CD4-positive, alpha-beta memory T cell (primary cell): Measurements from ENCODE around the gene TMPRSS15. TPM values are rescaled to one million over a fixed set of nuclear protein-coding genes. Genes with fewer than 3 reads are reported as not detected.

Experiments used
- CTCF ChIA-PET: fragments of 350-600 bp; sonication (Branson Sonifier 250); formaldehyde crosslinking; loops from one replicate; lab custom pipeline; 2021; ENCODE audit warnings: inconsistent platforms; ENCODE audit not compliant: partially characterized antibody; lab: Charles Lee
- POLR2A ChIA-PET: fragments of 350-600 bp; sonication (Branson Sonifier 250); formaldehyde crosslinking; loops from one replicate; lab custom pipeline; 2021; ENCODE audit not compliant: partially characterized antibody; lab: Charles Lee
- DNase-seq, 5 donors: peaks; one replicate each; pipeline versions ENCODE4 v3.0.0 to v3.0.0-alpha.2; 2020 to 2022; ENCODE audit warnings: mixed read lengths in 1 of 5
- H3K27ac ChIP-seq: one replicate; pipeline ENCODE4 v1.7.0; 2013; ENCODE audit warnings: low read depth, low read length
- H3K27me3 ChIP-seq: 2 replicates; pipeline ENCODE4 v1.7.0; 2013; ENCODE audit warnings: mild to moderate bottlenecking, low read length, moderate library complexity; ENCODE audit not compliant: insufficient read depth
- H3K36me3 ChIP-seq: 2 replicates; pipeline ENCODE4 v1.7.0; 2013; ENCODE audit warnings: mild to moderate bottlenecking, low read length, moderate library complexity; ENCODE audit not compliant: insufficient read depth
- H3K4me1 ChIP-seq: 2 replicates; pipeline ENCODE4 v1.7.0; 2013; ENCODE audit warnings: mild to moderate bottlenecking, low read length, moderate library complexity; ENCODE audit not compliant: insufficient read depth
- H3K4me3 ChIP-seq, 2 donors: one replicate each; pipeline ENCODE4 v1.7.0; 2013; ENCODE audit warnings: low read length in 2 of 2, mild to moderate bottlenecking in 1 of 2
- H3K9me3 ChIP-seq, 2 donors: one replicate each; pipeline ENCODE4 v1.7.0; 2013; ENCODE audit warnings: low read length in 2 of 2, control low read depth in 1 of 2; ENCODE audit not compliant: control insufficient read depth in 1 of 2
- H3K27ac Mint-ChIP-seq, 7 donors: one replicate each; pipeline ENCODE4 v1.8.0; 2020 to 2021; ENCODE audit warnings: mixed read lengths in 7 of 7, mild to moderate bottlenecking in 6 of 7, inconsistent platforms in 3 of 7, moderate library complexity in 3 of 7
- H3K27me3 Mint-ChIP-seq, 2 donors: one replicate each; pipeline ENCODE4 v1.8.0; 2020 to 2021; ENCODE audit warnings: mixed read lengths in 2 of 2
- H3K36me3 Mint-ChIP-seq, 2 donors: one replicate each; pipeline ENCODE4 v1.8.0; 2020 to 2021; ENCODE audit warnings: mixed read lengths in 2 of 2, inconsistent platforms in 1 of 2, mild to moderate bottlenecking in 1 of 2
- H3K4me1 Mint-ChIP-seq, 4 donors: one replicate each; pipeline ENCODE4 v1.8.0; 2020 to 2021; ENCODE audit warnings: mixed read lengths in 4 of 4, mild to moderate bottlenecking in 1 of 4
- H3K4me3 Mint-ChIP-seq, 8 donors: one replicate each; pipeline ENCODE4 v1.8.0; 2020 to 2021; ENCODE audit warnings: mixed read lengths in 8 of 8, mild to moderate bottlenecking in 7 of 8, moderate library complexity in 6 of 8, inconsistent platforms in 3 of 8
- H3K9me3 Mint-ChIP-seq, 8 donors: one replicate each; pipeline ENCODE4 v1.8.0; 2020 to 2021; ENCODE audit warnings: mixed read lengths in 8 of 8, mild to moderate bottlenecking in 5 of 8, inconsistent platforms in 3 of 8, moderate library complexity in 1 of 8
- intact Hi-C: fragments of 100-400 bp; cut with micrococcal nuclease; formaldehyde crosslinking; loops from one replicate; pipeline ENCODE4 v1.15.1; 2023
- polyA plus RNA-seq, 2 donors: library from polyadenylated mRNA; unstranded; fragments of 300-500 nt; fragmentation: Illumina TruSeq; gene quantifications; one replicate each; pipeline ENCODE4 v1.2.3, GENCODE V29; 2021
- total RNA-seq, 2 experiments: library from RNA; stranded (reverse); gene quantifications; one replicate each; pipeline ENCODE4 v1.2.3, GENCODE V29; 2021

Gene TMPRSS15
- total and polyA plus RNA-seq, 4 experiments from 2014 or later: not detected

DNA sequence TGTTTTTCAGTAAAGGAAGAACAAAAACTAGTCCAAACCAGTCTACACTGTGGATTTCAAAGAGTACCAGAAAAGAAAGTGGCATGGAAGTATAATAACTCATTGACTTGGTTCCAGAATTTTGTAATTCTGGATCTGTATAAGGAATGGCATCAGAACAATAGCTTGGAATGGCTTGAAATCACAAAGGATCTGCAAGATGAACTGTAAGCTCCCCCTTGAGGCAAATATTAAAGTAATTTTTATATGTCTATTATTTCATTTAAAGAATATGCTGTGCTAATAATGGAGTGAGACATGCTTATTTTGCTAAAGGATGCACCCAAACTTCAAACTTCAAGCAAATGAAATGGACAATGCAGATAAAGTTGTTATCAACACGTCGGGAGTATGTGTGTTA is 137.6 kb downstream of the TMPRSS15 start:
- Histone ChIP-seq H3K9me3 (no peaks in the 10 kb centered on the region), H3K4me1 (no peaks in the 10 kb centered on the region), H3K4me3 (no peak overlapping the region), H3K36me3 (no peaks in the 10 kb centered on the region), H3K27ac (no peak overlapping the region), H3K27me3 (no peaks in the 10 kb centered on the region)
- CTCF ChIA-PET: no interaction called here
- Mint-ChIP-seq H3K27me3 (no peaks in the 10 kb centered on the region), H3K4me3 (no peak overlapping the region), H3K36me3 (no peaks in the 10 kb centered on the region), H3K9me3 (peaks cover 0 to 5% (median 0%) of the 10 kb centered on the region in 8 donors), H3K4me1 (no peaks in the 10 kb centered on the region), H3K27ac (no peak overlapping the region)
- intact Hi-C loops: no loop called here
- POLR2A ChIA-PET: no interaction called here
- no peak for DNase-seq

DNA sequence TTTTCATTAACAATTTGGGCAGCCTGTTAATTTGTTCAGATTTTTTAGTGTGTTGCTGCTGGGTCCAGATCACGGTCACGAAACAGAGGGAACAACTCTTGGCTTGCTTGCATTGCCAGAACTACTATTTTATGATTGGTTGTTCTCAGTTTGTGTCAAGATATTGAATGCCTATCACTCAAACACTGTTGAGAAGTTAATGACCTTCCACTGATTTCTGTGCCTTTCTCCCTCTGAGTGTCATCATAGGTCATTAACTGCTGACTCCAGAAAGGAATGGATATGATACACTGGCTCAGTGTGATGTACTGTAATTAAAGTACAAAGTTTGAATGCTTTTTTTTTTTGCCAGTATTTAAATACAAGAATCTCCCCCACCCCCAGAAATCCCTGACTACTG is 149.8 kb downstream of the TMPRSS15 start:
- peaks cover 0 to 3% (median 0%) of the 10 kb centered on the region in 8 donors for H3K9me3 Mint-ChIP-seq
- no peak overlapping the region for H3K27ac ChIP-seq
- intact Hi-C loops: loop anchor here (10.0 kb wide), 1 partner anchor 61 kb away; no protein-coding TSS in a partner anchor
- no peak overlapping the region for H3K4me3 ChIP-seq
- no peaks in the 10 kb centered on the region for H3K36me3 Mint-ChIP-seq
- H3K36me3 ChIP-seq: no peaks in the 10 kb centered on the region
- CTCF ChIA-PET: no interaction called here
- H3K9me3 ChIP-seq: no peaks in the 10 kb centered on the region
- no peaks in the 10 kb centered on the region for H3K4me1 Mint-ChIP-seq
- H3K27ac Mint-ChIP-seq: no peak overlapping the region
- H3K4me1 ChIP-seq: no peaks in the 10 kb centered on the region
- POLR2A ChIA-PET: no interaction called here
- no peak for DNase-seq
- no peaks in the 10 kb centered on the region for H3K27me3 ChIP-seq
- H3K4me3 Mint-ChIP-seq: no peak overlapping the region
- no peaks in the 10 kb centered on the region for H3K27me3 Mint-ChIP-seq

DNA sequence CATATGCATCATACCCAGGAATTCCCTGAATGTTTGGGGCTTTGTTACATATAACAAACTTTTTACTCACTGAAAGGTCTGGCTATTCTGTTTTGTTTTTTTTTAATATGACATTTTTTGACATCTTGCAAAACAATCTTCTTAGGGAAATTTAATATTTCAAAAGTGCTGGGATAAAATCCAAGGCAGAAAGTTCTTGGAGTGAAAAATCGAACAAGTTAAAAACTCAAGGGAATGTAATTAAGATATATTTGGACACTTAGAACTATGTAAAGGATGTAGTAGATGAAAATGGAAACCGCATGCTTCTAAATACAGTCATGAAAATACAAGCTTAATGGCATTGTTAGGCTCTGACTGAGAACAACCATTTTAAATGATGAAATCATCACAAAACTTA is 150.4 kb downstream of the TMPRSS15 start:
- Histone ChIP-seq H3K27ac (no peak overlapping the region), H3K27me3 (no peaks in the 10 kb centered on the region), H3K4me1 (no peaks in the 10 kb centered on the region), H3K4me3 (no peak overlapping the region), H3K36me3 (no peaks in the 10 kb centered on the region), H3K9me3 (no peaks in the 10 kb centered on the region)
- Mint-ChIP-seq H3K9me3 (peaks cover 0 to 3% (median 0%) of the 10 kb centered on the region in 8 donors), H3K4me1 (no peaks in the 10 kb centered on the region), H3K4me3 (no peak overlapping the region), H3K36me3 (no peaks in the 10 kb centered on the region), H3K27me3 (no peaks in the 10 kb centered on the region), H3K27ac (no peak overlapping the region)
- intact Hi-C loops: loop anchor here (10.0 kb wide), 1 partner anchor 62 kb away; no protein-coding TSS in a partner anchor
- CTCF ChIA-PET: no interaction called here
- POLR2A ChIA-PET: no interaction called here
- DNase-seq: no peak

DNA sequence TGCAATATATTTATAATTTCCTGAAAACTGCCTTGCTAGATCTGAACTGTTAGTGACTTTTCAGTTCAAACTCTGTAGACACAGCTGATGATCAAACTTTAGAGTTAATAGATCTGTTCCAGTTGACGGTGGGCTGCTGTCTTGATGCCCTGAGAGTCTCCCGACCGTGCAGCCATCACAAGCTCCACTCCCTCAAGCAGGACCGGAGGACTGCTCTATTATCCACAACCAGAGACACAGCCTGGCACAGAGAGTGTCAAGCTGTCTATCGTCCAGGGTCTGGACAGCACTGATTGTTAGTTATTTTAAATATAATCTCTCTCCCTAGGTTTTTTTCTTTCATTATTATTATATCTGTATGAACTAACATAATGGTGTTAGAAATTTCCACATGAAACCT is 150.9 kb downstream of the TMPRSS15 start:
- Histone ChIP-seq H3K4me3 (no peak overlapping the region), H3K36me3 (no peaks in the 10 kb centered on the region), H3K27ac (no peak overlapping the region), H3K9me3 (no peaks in the 10 kb centered on the region), H3K27me3 (no peaks in the 10 kb centered on the region), H3K4me1 (no peaks in the 10 kb centered on the region)
- no peak for DNase-seq
- H3K9me3 Mint-ChIP-seq: no peaks in the 10 kb centered on the region
- H3K4me3 Mint-ChIP-seq: no peak overlapping the region
- POLR2A ChIA-PET: no interaction called here
- intact Hi-C loops: loop anchor here (10.0 kb wide), 1 partner anchor 62 kb away; no protein-coding TSS in a partner anchor
- H3K36me3 Mint-ChIP-seq: no peaks in the 10 kb centered on the region
- H3K27me3 Mint-ChIP-seq: no peaks in the 10 kb centered on the region
- H3K27ac Mint-ChIP-seq: no peak overlapping the region
- H3K4me1 Mint-ChIP-seq: no peaks in the 10 kb centered on the region
- CTCF ChIA-PET: no interaction called here

DNA sequence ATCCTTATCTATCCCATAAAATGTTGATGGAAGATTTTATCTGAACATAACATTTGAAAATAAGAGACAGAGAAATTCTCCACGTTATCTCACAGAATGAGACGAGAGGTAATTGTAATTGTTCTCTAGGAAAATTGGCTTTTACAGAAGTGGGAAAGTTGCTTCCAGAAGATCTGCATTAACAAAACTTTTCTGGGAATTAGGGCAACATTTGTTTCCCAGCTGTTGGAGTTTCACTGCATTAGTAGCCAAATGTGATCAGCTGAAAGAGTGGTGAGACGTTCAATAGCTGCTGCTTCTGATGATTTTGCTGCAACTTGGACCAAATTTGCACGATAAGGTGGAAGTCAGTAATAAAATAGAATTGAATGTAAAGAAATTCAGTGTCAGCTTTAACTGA is 151.3 kb downstream of the TMPRSS15 start:
- Mint-ChIP-seq H3K27ac (no peak overlapping the region), H3K4me3 (no peak overlapping the region), H3K36me3 (no peaks in the 10 kb centered on the region), H3K27me3 (no peaks in the 10 kb centered on the region), H3K4me1 (no peaks in the 10 kb centered on the region), H3K9me3 (no peaks in the 10 kb centered on the region)
- Histone ChIP-seq H3K36me3 (no peaks in the 10 kb centered on the region), H3K4me1 (no peaks in the 10 kb centered on the region), H3K4me3 (no peak overlapping the region), H3K27ac (no peak overlapping the region), H3K27me3 (no peaks in the 10 kb centered on the region), H3K9me3 (no peaks in the 10 kb centered on the region)
- no peak for DNase-seq
- ChIA-PET POLR2A (no interaction called here), CTCF (no interaction called here)
- intact Hi-C loops: loop anchor here (10.0 kb wide), 1 partner anchor 63 kb away; no protein-coding TSS in a partner anchor

DNA sequence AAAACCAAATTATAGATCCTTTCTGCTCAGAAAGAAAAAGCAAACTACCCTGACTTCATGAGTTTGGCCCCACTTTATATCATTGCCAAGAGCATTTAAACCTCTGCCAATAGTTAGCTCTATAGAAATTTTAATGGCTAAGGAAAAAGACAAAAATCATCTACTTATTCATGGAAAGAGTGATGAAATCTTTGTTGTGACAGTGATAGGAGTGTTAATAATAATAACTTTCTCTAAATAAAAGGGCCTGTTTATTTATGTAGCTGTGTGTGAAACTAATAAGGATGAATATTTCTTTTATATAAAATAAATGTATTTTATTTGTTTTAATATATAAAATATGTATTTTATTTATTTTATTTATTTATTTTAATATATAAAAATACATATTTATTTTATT is 152.5 kb downstream of the TMPRSS15 start:
- H3K27ac ChIP-seq: no peak overlapping the region
- Mint-ChIP-seq H3K4me1 (no peaks in the 10 kb centered on the region), H3K36me3 (no peaks in the 10 kb centered on the region), H3K27me3 (peaks cover under 1 to 1% of the 10 kb centered on the region in 2 donors), H3K27ac (no peak overlapping the region), H3K4me3 (no peak overlapping the region), H3K9me3 (peaks cover 0 to 1% (median under 1%) of the 10 kb centered on the region in 8 donors)
- H3K9me3 ChIP-seq: no peaks in the 10 kb centered on the region
- ChIA-PET POLR2A (no interaction called here), CTCF (no interaction called here)
- H3K4me1 ChIP-seq: no peaks in the 10 kb centered on the region
- no peak overlapping the region for H3K4me3 ChIP-seq
- H3K27me3 ChIP-seq: no peaks in the 10 kb centered on the region
- no peak for DNase-seq
- intact Hi-C loops: loop anchor here (10.0 kb wide), 1 partner anchor 64 kb away; no protein-coding TSS in a partner anchor
- H3K36me3 ChIP-seq: no peaks in the 10 kb centered on the region

DNA sequence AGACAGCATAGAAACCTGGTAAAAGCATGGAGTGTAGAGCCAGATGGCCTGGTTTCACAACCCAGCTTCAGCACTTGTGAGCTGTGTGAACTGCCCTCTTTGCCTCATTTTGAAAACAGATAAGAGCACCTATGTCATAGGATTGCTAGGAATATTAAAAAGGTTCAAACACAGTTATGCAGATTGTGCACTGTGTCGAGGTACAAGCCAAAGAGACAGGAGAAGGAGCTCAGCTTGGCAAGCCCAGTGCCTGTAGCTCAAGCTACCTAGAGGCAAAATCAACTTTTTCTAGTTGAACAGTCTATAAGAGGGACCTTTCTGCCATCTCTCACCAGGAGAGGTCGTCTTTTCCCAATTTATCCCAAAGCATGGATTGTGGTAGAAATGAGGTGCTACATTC is 153.9 kb downstream of the TMPRSS15 start:
- Histone ChIP-seq H3K9me3 (no peaks in the 10 kb centered on the region), H3K4me1 (no peaks in the 10 kb centered on the region), H3K27ac (no peak overlapping the region), H3K36me3 (no peaks in the 10 kb centered on the region), H3K27me3 (no peaks in the 10 kb centered on the region), H3K4me3 (no peak overlapping the region)
- no peak for DNase-seq
- POLR2A ChIA-PET: no interaction called here
- Mint-ChIP-seq H3K36me3 (no peaks in the 10 kb centered on the region), H3K27me3 (peaks cover 5 to 6% of the 10 kb centered on the region in 2 donors), H3K27ac (no peak overlapping the region), H3K4me1 (no peaks in the 10 kb centered on the region), H3K9me3 (peaks cover 0 to 6% (median under 1%) of the 10 kb centered on the region in 8 donors), H3K4me3 (no peak overlapping the region)
- intact Hi-C loops: loop anchor here (10.0 kb wide), 1 partner anchor 65 kb away; no protein-coding TSS in a partner anchor
- CTCF ChIA-PET: no interaction called here
